ENCODE data around the gene CBX1. TPM values are rescaled to one million over a fixed set of nuclear protein-coding genes. Genes with fewer than 3 reads are reported as not detected.

CBX1 gene
- total and polyA plus RNA-seq, 2 of the 13 experiments (the other 11 are each of a cell fraction or from before 2014, with no cell fraction given), result 17.8 to 108 TPM

DNA sequence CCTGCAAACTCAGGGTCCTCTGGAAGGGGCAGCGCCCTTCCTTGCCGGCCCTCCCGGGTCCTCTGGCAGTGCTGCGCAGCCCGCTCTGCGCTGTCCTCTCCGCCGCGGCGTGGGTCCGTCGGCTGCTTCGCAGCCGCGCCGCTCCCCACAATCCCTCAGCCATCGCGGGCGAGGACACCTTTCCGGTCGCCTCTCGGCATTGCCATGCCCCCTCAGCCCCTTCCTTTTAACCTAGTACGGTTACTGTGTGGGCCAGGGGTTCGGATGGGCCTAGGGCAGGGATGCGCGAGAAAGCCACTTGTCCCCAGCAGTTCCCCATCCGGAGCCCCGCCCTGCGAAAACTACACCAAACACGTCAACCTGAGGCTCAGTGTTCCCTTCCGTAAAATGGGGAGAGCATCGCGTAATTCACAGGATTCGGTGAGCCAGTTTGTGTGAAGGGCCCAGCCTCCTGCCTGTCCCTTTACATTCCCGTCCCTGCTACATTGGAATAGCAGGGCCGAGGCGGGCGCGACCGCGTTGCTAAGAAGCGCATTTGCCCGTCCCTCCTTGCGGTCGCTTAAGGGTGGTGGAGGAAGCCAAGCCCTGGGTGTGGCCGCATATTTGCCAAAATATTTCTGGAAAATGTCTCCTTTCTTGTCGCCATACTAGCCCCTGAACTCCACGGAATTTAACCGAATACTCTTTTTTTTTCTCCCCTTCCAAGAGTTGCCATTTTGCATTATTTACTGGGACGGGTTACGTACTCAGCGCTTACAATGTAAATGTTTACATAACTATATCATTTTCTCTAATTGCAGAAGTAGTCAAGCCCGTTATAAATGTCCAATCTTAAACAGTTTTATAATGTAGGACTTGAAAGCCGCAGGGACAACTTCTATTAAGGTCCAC is 76.9 kb downstream of the CBX1 start (continued):
- TF ChIP-seq, protein P1, sequence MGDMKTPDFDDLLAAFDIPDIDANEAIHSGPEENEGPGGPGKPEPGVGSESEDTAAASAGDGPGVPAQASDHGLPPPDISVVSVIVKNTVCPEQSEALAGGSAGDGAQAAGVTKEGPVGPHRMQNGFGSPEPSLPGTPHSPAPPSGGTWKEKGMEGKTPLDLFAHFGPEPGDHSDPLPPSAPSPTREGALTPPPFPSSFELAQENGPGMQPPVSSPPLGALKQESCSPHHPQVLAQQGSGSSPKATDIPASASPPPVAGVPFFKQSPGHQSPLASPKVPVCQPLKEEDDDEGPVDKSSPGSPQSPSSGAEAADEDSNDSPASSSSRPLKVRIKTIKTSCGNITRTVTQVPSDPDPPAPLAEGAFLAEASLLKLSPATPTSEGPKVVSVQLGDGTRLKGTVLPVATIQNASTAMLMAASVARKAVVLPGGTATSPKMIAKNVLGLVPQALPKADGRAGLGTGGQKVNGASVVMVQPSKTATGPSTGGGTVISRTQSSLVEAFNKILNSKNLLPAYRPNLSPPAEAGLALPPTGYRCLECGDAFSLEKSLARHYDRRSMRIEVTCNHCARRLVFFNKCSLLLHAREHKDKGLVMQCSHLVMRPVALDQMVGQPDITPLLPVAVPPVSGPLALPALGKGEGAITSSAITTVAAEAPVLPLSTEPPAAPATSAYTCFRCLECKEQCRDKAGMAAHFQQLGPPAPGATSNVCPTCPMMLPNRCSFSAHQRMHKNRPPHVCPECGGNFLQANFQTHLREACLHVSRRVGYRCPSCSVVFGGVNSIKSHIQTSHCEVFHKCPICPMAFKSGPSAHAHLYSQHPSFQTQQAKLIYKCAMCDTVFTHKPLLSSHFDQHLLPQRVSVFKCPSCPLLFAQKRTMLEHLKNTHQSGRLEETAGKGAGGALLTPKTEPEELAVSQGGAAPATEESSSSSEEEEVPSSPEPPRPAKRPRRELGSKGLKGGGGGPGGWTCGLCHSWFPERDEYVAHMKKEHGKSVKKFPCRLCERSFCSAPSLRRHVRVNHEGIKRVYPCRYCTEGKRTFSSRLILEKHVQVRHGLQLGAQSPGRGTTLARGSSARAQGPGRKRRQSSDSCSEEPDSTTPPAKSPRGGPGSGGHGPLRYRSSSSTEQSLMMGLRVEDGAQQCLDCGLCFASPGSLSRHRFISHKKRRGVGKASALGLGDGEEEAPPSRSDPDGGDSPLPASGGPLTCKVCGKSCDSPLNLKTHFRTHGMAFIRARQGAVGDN (CRISPR knock-in tag; IDR thresholded peaks at IDR 0.05), result peak; percentile 52; the same call in 1 of the 2 replicates
- TF ChIP-seq NR2F2 (IDR thresholded peaks at IDR 0.05; ENCODE audit: borderline replicate concordance, low read depth) (no peak), STAT5B (CRISPR knock-in tag; IDR thresholded peaks at IDR 0.05) (no peak), HOXA3 (CRISPR knock-in tag; IDR thresholded peaks at IDR 0.05) (no peak), TCF12 (IDR thresholded peaks at IDR 0.05) (no peak), TCF12 (CRISPR knock-in tag; IDR thresholded peaks at IDR 0.05) (0 out of 2 replicates have a peak, but pooled peaks have one; percentile 55)
- TF ChIP-seq, protein P2, sequence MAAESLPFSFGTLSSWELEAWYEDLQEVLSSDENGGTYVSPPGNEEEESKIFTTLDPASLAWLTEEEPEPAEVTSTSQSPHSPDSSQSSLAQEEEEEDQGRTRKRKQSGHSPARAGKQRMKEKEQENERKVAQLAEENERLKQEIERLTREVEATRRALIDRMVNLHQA (CRISPR knock-in tag; IDR thresholded peaks at IDR 0.05), result 0 out of 2 replicates have a peak, but pooled peaks have one; percentile 3
- TF ChIP-seq, protein P3, sequence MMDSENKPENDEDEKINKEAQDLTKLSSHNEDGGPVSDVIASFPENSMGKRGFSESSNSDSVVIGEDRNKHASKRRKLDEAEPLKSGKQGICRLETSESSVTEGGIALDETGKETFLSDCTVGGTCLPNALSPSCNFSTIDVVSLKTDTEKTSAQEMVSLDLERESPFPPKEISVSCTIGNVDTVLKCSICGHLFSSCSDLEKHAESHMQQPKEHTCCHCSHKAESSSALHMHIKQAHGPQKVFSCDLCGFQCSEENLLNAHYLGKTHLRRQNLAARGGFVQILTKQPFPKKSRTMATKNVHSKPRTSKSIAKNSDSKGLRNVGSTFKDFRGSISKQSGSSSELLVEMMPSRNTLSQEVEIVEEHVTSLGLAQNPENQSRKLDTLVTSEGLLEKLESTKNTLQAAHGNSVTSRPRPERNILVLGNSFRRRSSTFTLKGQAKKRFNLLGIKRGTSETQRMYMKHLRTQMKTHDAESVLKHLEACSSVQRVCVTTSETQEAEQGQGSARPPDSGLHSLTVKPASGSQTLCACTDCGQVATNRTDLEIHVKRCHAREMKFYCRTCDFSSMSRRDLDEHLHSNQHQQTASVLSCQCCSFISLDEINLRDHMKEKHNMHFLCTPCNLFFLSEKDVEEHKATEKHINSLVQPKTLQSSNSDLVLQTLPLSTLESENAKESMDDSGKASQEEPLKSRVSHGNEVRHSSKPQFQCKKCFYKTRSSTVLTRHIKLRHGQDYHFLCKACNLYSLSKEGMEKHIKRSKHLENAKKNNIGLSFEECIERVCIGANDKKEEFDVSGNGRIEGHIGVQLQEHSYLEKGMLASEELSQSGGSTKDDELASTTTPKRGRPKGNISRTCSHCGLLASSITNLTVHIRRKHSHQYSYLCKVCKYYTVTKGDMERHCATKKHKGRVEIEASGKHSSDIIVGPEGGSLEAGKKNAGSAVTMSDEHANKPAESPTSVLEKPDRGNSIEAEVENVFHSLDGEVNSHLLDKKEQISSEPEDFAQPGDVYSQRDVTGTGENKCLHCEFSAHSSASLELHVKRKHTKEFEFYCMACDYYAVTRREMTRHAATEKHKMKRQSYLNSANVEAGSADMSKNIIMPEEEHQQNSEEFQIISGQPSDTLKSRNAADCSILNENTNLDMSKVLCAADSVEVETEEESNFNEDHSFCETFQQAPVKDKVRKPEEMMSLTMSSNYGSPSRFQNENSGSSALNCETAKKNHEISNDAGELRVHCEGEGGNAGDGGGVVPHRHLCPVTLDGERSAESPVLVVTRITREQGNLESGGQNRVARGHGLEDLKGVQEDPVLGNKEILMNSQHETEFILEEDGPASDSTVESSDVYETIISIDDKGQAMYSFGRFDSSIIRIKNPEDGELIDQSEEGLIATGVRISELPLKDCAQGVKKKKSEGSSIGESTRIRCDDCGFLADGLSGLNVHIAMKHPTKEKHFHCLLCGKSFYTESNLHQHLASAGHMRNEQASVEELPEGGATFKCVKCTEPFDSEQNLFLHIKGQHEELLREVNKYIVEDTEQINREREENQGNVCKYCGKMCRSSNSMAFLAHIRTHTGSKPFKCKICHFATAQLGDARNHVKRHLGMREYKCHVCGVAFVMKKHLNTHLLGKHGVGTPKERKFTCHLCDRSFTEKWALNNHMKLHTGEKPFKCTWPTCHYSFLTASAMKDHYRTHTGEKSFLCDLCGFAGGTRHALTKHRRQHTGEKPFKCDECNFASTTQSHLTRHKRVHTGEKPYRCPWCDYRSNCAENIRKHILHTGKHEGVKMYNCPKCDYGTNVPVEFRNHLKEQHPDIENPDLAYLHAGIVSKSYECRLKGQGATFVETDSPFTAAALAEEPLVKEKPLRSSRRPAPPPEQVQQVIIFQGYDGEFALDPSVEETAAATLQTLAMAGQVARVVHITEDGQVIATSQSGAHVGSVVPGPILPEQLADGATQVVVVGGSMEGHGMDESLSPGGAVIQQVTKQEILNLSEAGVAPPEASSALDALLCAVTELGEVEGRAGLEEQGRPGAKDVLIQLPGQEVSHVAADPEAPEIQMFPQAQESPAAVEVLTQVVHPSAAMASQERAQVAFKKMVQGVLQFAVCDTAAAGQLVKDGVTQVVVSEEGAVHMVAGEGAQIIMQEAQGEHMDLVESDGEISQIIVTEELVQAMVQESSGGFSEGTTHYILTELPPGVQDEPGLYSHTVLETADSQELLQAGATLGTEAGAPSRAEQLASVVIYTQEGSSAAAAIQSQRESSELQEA (CRISPR knock-in tag; IDR thresholded peaks at IDR 0.05; ENCODE audit: not compliant biosample characterization), result no peak
- TF ChIP-seq, protein P4, sequence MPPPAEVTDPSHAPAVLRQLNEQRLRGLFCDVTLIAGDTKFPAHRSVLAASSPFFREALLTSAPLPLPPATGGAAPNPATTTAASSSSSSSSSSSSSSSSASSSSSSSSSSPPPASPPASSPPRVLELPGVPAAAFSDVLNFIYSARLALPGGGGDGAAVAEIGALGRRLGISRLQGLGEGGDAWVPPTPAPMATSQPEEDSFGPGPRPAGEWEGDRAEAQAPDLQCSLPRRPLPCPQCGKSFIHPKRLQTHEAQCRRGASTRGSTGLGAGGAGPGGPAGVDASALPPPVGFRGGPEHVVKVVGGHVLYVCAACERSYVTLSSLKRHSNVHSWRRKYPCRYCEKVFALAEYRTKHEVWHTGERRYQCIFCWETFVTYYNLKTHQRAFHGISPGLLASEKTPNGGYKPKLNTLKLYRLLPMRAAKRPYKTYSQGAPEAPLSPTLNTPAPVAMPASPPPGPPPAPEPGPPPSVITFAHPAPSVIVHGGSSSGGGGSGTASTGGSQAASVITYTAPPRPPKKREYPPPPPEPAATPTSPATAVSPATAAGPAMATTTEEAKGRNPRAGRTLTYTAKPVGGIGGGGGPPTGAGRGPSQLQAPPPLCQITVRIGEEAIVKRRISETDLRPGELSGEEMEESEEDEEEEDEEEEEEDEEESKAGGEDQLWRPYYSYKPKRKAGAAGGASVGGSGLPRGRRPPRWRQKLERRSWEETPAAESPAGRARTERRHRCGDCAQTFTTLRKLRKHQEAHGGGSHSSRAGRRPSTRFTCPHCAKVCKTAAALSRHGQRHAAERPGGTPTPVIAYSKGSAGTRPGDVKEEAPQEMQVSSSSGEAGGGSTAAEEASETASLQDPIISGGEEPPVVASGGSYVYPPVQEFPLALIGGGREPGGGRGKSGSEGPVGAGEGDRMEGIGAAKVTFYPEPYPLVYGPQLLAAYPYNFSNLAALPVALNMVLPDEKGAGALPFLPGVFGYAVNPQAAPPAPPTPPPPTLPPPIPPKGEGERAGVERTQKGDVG (CRISPR knock-in tag; IDR thresholded peaks at IDR 0.05; ENCODE audit: borderline replicate concordance), result no peak
